ENCODE measurements around the gene DLD.
"Not testable (repeated sequence)": the region's sequence is repeated elsewhere in the genome, so short reads cannot be mapped to it uniquely, and the experiment has no call there.

DLD gene
- 58.8 to 60.9 reads per million in 2 donors for total RNA-seq

GRCh38 chr7:107890962-107891635 is at the start of gene DLD:
DLD (plus strand) TSS chr7:107891183; CDS start chr7:107891251, 68 bp downstream.
- DNase-seq = peak; percentile 91

- DNase-seq = no peak
Observed at GRCh38 chr7:107842213-107842612, 48.8 kb upstream of the DLD start.

GRCh38 chr7:107843184-107843583 is 47.8 kb upstream of the DLD start:
- DNase-seq = no peak

GRCh38 chr7:107846324-107846723 is 44.7 kb upstream of the DLD start:
- no peak for DNase-seq

GRCh38 chr7:107847168-107847835 is 43.7 kb upstream of the DLD start:
- DNase-seq = no peak

GRCh38 chr7:107847836-107848175 is 43.2 kb upstream of the DLD start:
- DNase-seq = not testable (repeated sequence)

- not testable (repeated sequence) for DNase-seq
Observed at GRCh38 chr7:107848211-107848610, 42.8 kb upstream of the DLD start.

- no peak for DNase-seq
Observed at GRCh38 chr7:107850216-107850615, 40.8 kb upstream of the DLD start.

- DNase-seq = no peak
Observed at GRCh38 chr7:107850643-107851042, 40.3 kb upstream of the DLD start.

- no peak for DNase-seq
Observed at GRCh38 chr7:107854454-107854853, 36.5 kb upstream of the DLD start.

- DNase-seq = no peak
Observed at GRCh38 chr7:107854989-107855388, 36.0 kb upstream of the DLD start.

- no peak for DNase-seq
Observed at GRCh38 chr7:107856806-107857540, 34.0 kb upstream of the DLD start.

- no peak for DNase-seq
Observed at GRCh38 chr7:107857541-107857912, 33.5 kb upstream of the DLD start.

GRCh38 chr7:107858280-107858679 is 32.7 kb upstream of the DLD start:
- DNase-seq = no peak

- no peak for DNase-seq
Observed at GRCh38 chr7:107860279-107860961, 30.6 kb upstream of the DLD start.

- DNase-seq = no peak
Observed at GRCh38 chr7:107860981-107861652, 29.9 kb upstream of the DLD start.

- no peak for DNase-seq
Observed at GRCh38 chr7:107865956-107866775, 24.8 kb upstream of the DLD start.

GRCh38 chr7:107867858-107868466 is 23.0 kb upstream of the DLD start:
- no peak for DNase-seq

- DNase-seq = no peak
Observed at GRCh38 chr7:107870427-107871000, 20.5 kb upstream of the DLD start.

GRCh38 chr7:107874111-107874510 is 16.9 kb upstream of the DLD start:
- no peak for DNase-seq

Measured in activated gamma-delta T cell (primary cell).